AG04449 (cell line): ENCODE measurements around the gene CIC.

Experiments
- CTCF ChIA-PET: fragments of 350-600 bp; formaldehyde crosslinking; extraction: SDS; loops from one replicate; lab custom pipeline; 2021; ENCODE audit warnings: antibody characterized with exemption; lab: Yijun Ruan, JAX
- POLR2A ChIA-PET: fragments of 400-600, 350-600 bp; formaldehyde crosslinking; extraction: SDS; loops from one replicate; lab custom pipeline; 2020; ENCODE audit warnings: antibody characterized with exemption, inconsistent platforms; lab: Yijun Ruan, JAX
- DNase-seq: peaks from one replicate; pipeline ENCODE4 v3.0.0-alpha.2; 2010; ENCODE audit warnings: low read depth, low spot score
- H3K4me3 ChIP-seq: 2 replicates; pipeline ENCODE4 v1.5.1; 2011; ENCODE audit warnings: low read depth, mild to moderate bottlenecking, control low read depth, low read length
- CTCF ChIP-seq: IDR thresholded peaks from one replicate; pipeline ENCODE4 v1.5.1; 2011; ENCODE audit warnings: mild to moderate bottlenecking, moderate library complexity, low read length, control low read depth, inconsistent platforms; ENCODE audit not compliant: insufficient read depth; ENCODE audit errors: missing control alignments

The CIC gene

GRCh38 chr19:42245231-42245630 is 23.8 kb upstream of the CIC start:
- no peak for DNase-seq
- H3K4me3 ChIP-seq, result no peak overlapping the region
- CTCF ChIA-PET, result interaction anchor here (0.7 to 14.9 kb wide), 30 partner anchors 9 to 193 kb away, joined by 3 to 258 read pairs (median 8); partner anchors contain the start of genes ERF and ZNF526
- no peak for TF ChIP-seq CTCF
- POLR2A ChIA-PET, result interaction anchor here (1.1 to 2.3 kb wide), 6 partner anchors 10 to 58 kb away, joined by 3 to 11 read pairs (median 4); partner anchors contain the start of genes PAFAH1B3 and PRR19

GRCh38 chr19:42246143-42246921 is 22.7 kb upstream of the CIC start:
- peak; percentile 84 for TF ChIP-seq CTCF
- DNase-seq, result no peak
- CTCF ChIA-PET, result interaction anchor here (0.7 to 14.9 kb wide), 33 partner anchors 9 to 194 kb away, joined by 3 to 258 read pairs (median 6); partner anchors contain the start of genes ERF and ZNF526
- no peak overlapping the region for H3K4me3 ChIP-seq
- POLR2A ChIA-PET, result interaction anchor here (1.1 to 2.3 kb wide), 5 partner anchors 20 to 56 kb away, joined by 3 to 11 read pairs (median 5); partner anchors contain the start of genes PAFAH1B3 and PRR19

GRCh38 chr19:42246922-42247639 is 22.0 kb upstream of the CIC start:
- ChIA-PET CTCF (interaction anchor here (0.7 to 14.9 kb wide), 28 partner anchors 9 to 194 kb away, joined by 3 to 258 read pairs (median 8); partner anchors contain the start of gene ERF), POLR2A (interaction anchor here (1.1 to 2.3 kb wide), 5 partner anchors 21 to 49 kb away, joined by 3 to 11 read pairs (median 5); no protein-coding TSS in a partner anchor)
- no peak for TF ChIP-seq CTCF
- no peak for DNase-seq
- no peak overlapping the region for H3K4me3 ChIP-seq

- no peak for TF ChIP-seq CTCF
- H3K4me3 ChIP-seq, result no peak overlapping the region
- CTCF ChIA-PET, result interaction anchor here (0.7 to 14.9 kb wide), 15 partner anchors 10 to 191 kb away, joined by 3 to 258 read pairs (median 17); no protein-coding TSS in a partner anchor
- DNase-seq, result no peak
- POLR2A ChIA-PET, result interaction anchor here (1.1 to 2.0 kb wide), 2 partner anchors 32 to 48 kb away, joined by 4 to 5 read pairs; no protein-coding TSS in a partner anchor
Observed at GRCh38 chr19:42247640-42248199, 21.3 kb upstream of the CIC start.

- DNase-seq, result no peak
- CTCF ChIA-PET, result interaction anchor here (3.3 to 14.9 kb wide), 5 partner anchors 31 to 152 kb away, joined by 21 to 258 read pairs (median 146); no protein-coding TSS in a partner anchor
- no peak overlapping the region for H3K4me3 ChIP-seq
- TF ChIP-seq CTCF, result no peak
- POLR2A ChIA-PET, result interaction anchor here (1.1 kb wide), 1 partner anchor 31 kb away, joined by 4 read pairs; no protein-coding TSS in a partner anchor
Observed at GRCh38 chr19:42248270-42249148, 20.5 kb upstream of the CIC start.
